ENCODE results near the gene NEO1.

The NEO1 gene

DNA sequence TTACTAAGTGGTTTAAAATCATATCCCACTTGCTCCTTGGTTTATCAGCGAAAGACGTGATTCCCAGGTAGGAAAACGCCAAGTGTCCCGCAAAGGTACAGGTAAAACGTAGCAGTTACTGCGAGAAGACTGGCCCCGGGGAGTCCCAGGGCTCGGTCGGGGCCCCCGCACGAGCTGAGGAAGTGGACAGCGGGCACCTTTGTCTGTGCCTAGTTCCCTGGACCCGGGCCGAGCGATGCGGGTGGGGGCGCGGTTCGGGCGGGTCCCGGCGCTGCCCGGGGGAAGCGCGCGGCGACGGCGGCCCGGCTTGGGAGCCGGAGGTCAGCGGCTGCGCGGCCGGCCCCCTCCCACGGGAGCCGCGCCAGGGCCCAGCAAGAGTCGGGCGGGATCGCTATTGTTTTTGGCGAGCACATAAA, 864 bp upstream of the NEO1 start:
- peaks cover 4% of the 10 kb centered on the region; the same call in 1 of the 2 replicates for H3F3A ChIP-seq (ENCODE audit: control insufficient read depth, insufficient read depth)
- TF ChIP-seq, protein P1, sequence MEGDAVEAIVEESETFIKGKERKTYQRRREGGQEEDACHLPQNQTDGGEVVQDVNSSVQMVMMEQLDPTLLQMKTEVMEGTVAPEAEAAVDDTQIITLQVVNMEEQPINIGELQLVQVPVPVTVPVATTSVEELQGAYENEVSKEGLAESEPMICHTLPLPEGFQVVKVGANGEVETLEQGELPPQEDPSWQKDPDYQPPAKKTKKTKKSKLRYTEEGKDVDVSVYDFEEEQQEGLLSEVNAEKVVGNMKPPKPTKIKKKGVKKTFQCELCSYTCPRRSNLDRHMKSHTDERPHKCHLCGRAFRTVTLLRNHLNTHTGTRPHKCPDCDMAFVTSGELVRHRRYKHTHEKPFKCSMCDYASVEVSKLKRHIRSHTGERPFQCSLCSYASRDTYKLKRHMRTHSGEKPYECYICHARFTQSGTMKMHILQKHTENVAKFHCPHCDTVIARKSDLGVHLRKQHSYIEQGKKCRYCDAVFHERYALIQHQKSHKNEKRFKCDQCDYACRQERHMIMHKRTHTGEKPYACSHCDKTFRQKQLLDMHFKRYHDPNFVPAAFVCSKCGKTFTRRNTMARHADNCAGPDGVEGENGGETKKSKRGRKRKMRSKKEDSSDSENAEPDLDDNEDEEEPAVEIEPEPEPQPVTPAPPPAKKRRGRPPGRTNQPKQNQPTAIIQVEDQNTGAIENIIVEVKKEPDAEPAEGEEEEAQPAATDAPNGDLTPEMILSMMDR (IDR thresholded peaks at IDR 0.05; ENCODE audit: low read depth, low read length, poor library complexity, severe bottlenecking) = no peak
- no peak for TF ChIP-seq EZH2phosphoT487 (IDR thresholded peaks at IDR 0.05; ENCODE audit: borderline replicate concordance, low read length)
- H3K27me3 ChIP-seq (ENCODE audit: control insufficient read depth, low read length) = peaks cover 58% of the 10 kb centered on the region
- no peak overlapping the region for H3K27ac ChIP-seq (ENCODE audit: low read depth, low read length)
- H3K9me2 ChIP-seq (replicated peaks; ENCODE audit: control insufficient read depth, low read length) = no peaks in the 10 kb centered on the region
- no peaks in the 10 kb centered on the region for H3K79me2 ChIP-seq (ENCODE audit: control insufficient read depth, low read length)
- no peaks in the 10 kb centered on the region for H4K20me1 ChIP-seq (ENCODE audit: control insufficient read depth, insufficient read depth, low read depth, low read length)
- H3K4me3 ChIP-seq (ENCODE audit: low read length) = peak overlapping the region; percentile 73
- no peaks in the 10 kb centered on the region for H3K9me3 ChIP-seq (ENCODE audit: control insufficient read depth, insufficient read depth, low read length)
- H3K4me2 ChIP-seq (ENCODE audit: low read length) = peak overlapping the region; percentile 63
- no peaks in the 10 kb centered on the region for H3K36me3 ChIP-seq (ENCODE audit: control insufficient read depth, low read length)
- H3K4me1 ChIP-seq (ENCODE audit: control insufficient read depth, low read length) = peaks cover 7% of the 10 kb centered on the region

DNA sequence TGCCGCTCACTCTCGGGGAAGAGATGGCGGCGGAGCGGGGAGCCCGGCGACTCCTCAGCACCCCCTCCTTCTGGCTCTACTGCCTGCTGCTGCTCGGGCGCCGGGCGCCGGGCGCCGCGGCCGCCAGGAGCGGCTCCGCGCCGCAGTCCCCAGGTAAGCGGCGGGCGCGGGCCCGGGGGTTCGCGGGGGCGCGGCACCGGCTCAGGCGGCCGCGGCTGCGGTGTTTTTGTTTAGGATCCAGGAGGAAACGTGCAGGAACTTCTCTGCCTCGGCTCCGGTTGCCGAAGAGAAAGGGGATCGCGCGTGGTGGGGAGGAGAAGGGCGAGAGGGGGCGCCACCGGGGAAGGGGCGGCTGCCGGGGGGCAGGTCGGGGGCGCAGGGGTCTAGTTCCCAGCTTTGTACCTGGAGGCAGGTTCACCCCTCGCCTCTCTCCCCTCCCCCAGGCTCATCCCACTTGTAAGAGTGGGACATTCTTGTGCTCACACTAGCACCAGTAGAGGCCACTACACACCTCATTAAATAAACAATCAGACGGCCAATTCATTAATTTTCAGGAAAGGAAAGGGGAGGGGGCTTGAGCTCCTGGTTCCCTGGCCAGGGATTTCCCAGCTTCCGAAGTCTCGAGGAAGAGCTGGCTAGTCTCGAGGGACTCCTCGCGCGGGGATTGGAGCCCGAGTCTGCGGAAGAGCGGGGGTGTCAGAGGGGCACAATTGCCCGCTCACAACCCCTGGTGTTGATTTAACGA, 562 bp downstream of the NEO1 start:
- TF ChIP-seq, protein P1 (IDR thresholded peaks at IDR 0.05; ENCODE audit: low read depth, low read length, poor library complexity, severe bottlenecking) = peak; percentile 61
- TF ChIP-seq EZH2phosphoT487 (IDR thresholded peaks at IDR 0.05; ENCODE audit: borderline replicate concordance, low read length) = no peak
- H3K79me2 ChIP-seq (ENCODE audit: control insufficient read depth, low read length) = no peaks in the 10 kb centered on the region
- peaks cover 66% of the 10 kb centered on the region for H3K27me3 ChIP-seq (ENCODE audit: control insufficient read depth, low read length)
- H3K4me1 ChIP-seq (ENCODE audit: control insufficient read depth, low read length) = peaks cover 7% of the 10 kb centered on the region
- H3K4me3 ChIP-seq (ENCODE audit: low read length) = peak overlapping the region; percentile 67
- H3F3A ChIP-seq (ENCODE audit: control insufficient read depth, insufficient read depth) = peaks cover 4% of the 10 kb centered on the region; the same call in 1 of the 2 replicates
- H4K20me1 ChIP-seq (ENCODE audit: control insufficient read depth, insufficient read depth, low read depth, low read length) = no peaks in the 10 kb centered on the region
- no peaks in the 10 kb centered on the region for H3K36me3 ChIP-seq (ENCODE audit: control insufficient read depth, low read length)
- no peaks in the 10 kb centered on the region for H3K9me2 ChIP-seq (replicated peaks; ENCODE audit: control insufficient read depth, low read length)
- no peaks in the 10 kb centered on the region for H3K9me3 ChIP-seq (ENCODE audit: control insufficient read depth, insufficient read depth, low read length)
- no peak overlapping the region for H3K27ac ChIP-seq (ENCODE audit: low read depth, low read length)
- peak overlapping the region; percentile 76 for H3K4me2 ChIP-seq (ENCODE audit: low read length)

DNA sequence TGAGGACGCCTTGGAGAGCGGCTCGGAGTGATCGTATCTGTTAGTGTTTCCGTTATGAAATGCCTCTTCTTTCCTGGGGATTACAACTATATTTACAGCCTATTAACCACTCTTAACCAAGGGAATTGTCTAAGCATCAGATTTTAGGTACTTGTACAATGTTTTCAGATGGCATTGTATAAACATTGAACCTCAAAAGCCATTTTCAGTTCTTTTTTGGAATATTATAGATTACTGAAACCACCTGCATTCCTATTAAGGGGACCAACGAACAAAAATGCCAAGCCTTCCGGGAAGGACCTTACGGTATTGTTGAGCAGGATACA, 1.1 kb downstream of the NEO1 start:
- Histone ChIP-seq H3K36me3 (ENCODE audit: control insufficient read depth, low read length) (no peaks in the 10 kb centered on the region), H3K27me3 (ENCODE audit: control insufficient read depth, low read length) (peaks cover 65% of the 10 kb centered on the region), H3K9me3 (ENCODE audit: control insufficient read depth, insufficient read depth, low read length) (no peaks in the 10 kb centered on the region), H3K79me2 (ENCODE audit: control insufficient read depth, low read length) (no peaks in the 10 kb centered on the region), H3F3A (ENCODE audit: control insufficient read depth, insufficient read depth) (peaks cover 4% of the 10 kb centered on the region; the same call in 1 of the 2 replicates), H3K4me3 (ENCODE audit: low read length) (peak overlapping the region; percentile 67), H3K4me2 (ENCODE audit: low read length) (peak overlapping the region; percentile 76), H4K20me1 (ENCODE audit: control insufficient read depth, insufficient read depth, low read depth, low read length) (no peaks in the 10 kb centered on the region), H3K27ac (ENCODE audit: low read depth, low read length) (no peak overlapping the region), H3K4me1 (ENCODE audit: control insufficient read depth, low read length) (peaks cover 7% of the 10 kb centered on the region), H3K9me2 (replicated peaks; ENCODE audit: control insufficient read depth, low read length) (no peaks in the 10 kb centered on the region)
- TF ChIP-seq, protein P1 (IDR thresholded peaks at IDR 0.05; ENCODE audit: low read depth, low read length, poor library complexity, severe bottlenecking) = no peak
- TF ChIP-seq EZH2phosphoT487 (IDR thresholded peaks at IDR 0.05; ENCODE audit: borderline replicate concordance, low read length) = no peak
